ENCODE results near the gene FCGR3B.

GRCh38 chr1:161676958-161677689 is 46.1 kb upstream of the FCGR3B start:
- TF ChIP-seq EP300 (IDR thresholded peaks at IDR 0.05) (no peak), CTCF (IDR thresholded peaks at IDR 0.05) (no peak)

All from ovary (tissue), 3 donors.